GM23338 (cell line): ENCODE results near the gene TRIM38. TPM values are rescaled to one million over a fixed set of nuclear protein-coding genes. Genes with fewer than 3 reads are reported as not detected.

ENCODE experiments used
- ATAC-seq: fragments of 200-7000 bp; cut with Tn5 transposase; 3 replicates; pipeline ENCODE4 v1.9.1; 2020
- DNase-seq: peaks from one replicate; pipeline ENCODE4 v3.0.0-alpha.2; 2015; ENCODE audit warnings: low spot score
- H2AFZ ChIP-seq: fragments of 200-600 bp; sonication (generic); 2 replicates; pipeline ENCODE4 v1.8.0; 2016; ENCODE audit warnings: antibody characterized with exemption, mild to moderate bottlenecking, moderate library complexity
- H3F3A ChIP-seq: fragments of 200-600 bp; sonication (generic); replicated peaks from 2 replicates; pipeline ENCODE4 v1.8.0; 2017; ENCODE audit warnings: antibody characterized with exemption, mixed run types, low read depth
- H3K27ac ChIP-seq: fragments of 200-600 bp; sonication (generic); 2 replicates; pipeline ENCODE4 v1.6.1; 2016; ENCODE audit warnings: low read depth
- H3K27me3 ChIP-seq: fragments of 200-600 bp; sonication (generic); 2 replicates; pipeline ENCODE4 v1.8.0; 2016; ENCODE audit warnings: mild to moderate bottlenecking, mixed run types, moderate library complexity; ENCODE audit not compliant: insufficient read depth
- H3K36me3 ChIP-seq: fragments of 200-600 bp; sonication (generic); 2 replicates; pipeline ENCODE4 v1.8.0; 2016; ENCODE audit warnings: mild to moderate bottlenecking; ENCODE audit not compliant: insufficient read depth
- H3K4me1 ChIP-seq: fragments of 200-600 bp; sonication (generic); 2 replicates; pipeline ENCODE4 v1.8.0; 2016; ENCODE audit warnings: mild to moderate bottlenecking, moderate library complexity; ENCODE audit not compliant: insufficient read depth
- H3K4me2 ChIP-seq: fragments of 200-600 bp; sonication (generic); 2 replicates; pipeline ENCODE4 v1.7.1; 2017; ENCODE audit warnings: mixed run types
- H3K4me3 ChIP-seq: fragments of 200-600 bp; sonication (generic); 2 replicates; pipeline ENCODE4 v1.6.1; 2016; ENCODE audit warnings: mixed run types
- H3K79me2 ChIP-seq: fragments of 200-600 bp; sonication (generic); replicated peaks from 2 replicates; pipeline ENCODE4 v1.8.0; 2017; ENCODE audit warnings: mild to moderate bottlenecking; ENCODE audit not compliant: insufficient read depth
- H3K9me2 ChIP-seq: fragments of 200-600 bp; sonication (generic); 2 replicates; pipeline ENCODE4 v1.8.0; 2017; ENCODE audit not compliant: insufficient read depth
- H4K20me1 ChIP-seq: fragments of 200-600 bp; sonication (generic); replicated peaks from 2 replicates; pipeline ENCODE4 v1.8.0; 2017; ENCODE audit warnings: mild to moderate bottlenecking; ENCODE audit not compliant: insufficient read depth
- H3K27ac Mint-ChIP-seq: 2 replicates; pipeline ENCODE4 v1.8.0; 2020; ENCODE audit warnings: inconsistent platforms, mild to moderate bottlenecking, moderate library complexity, mixed read lengths
- H3K27me3 Mint-ChIP-seq: 3 replicates; pipeline ENCODE4 v1.8.0; 2022; ENCODE audit warnings: low read depth, mild to moderate bottlenecking, moderate library complexity, mixed read lengths, inconsistent platforms; ENCODE audit not compliant: insufficient read depth, poor library complexity
- H3K36me3 Mint-ChIP-seq: 3 replicates; pipeline ENCODE4 v1.8.0; 2021; ENCODE audit warnings: low read depth, mild to moderate bottlenecking, inconsistent platforms, moderate library complexity, mixed read lengths
- H3K4me1 Mint-ChIP-seq: 3 replicates; pipeline ENCODE4 v1.8.0; 2020; ENCODE audit warnings: mild to moderate bottlenecking, inconsistent platforms, mixed read lengths
- H3K4me3 Mint-ChIP-seq: 3 replicates; pipeline ENCODE4 v1.8.0; 2021; ENCODE audit warnings: moderate library complexity, mild to moderate bottlenecking, inconsistent platforms, mixed read lengths
- H3K9me3 Mint-ChIP-seq: 3 replicates; pipeline ENCODE4 v1.8.0; 2020; ENCODE audit warnings: moderate library complexity, mild to moderate bottlenecking, inconsistent platforms, mixed read lengths
- ETS1 ChIP-seq: IDR thresholded peaks from 2 replicates; pipeline ENCODE4 v1.6.1; 2016; ENCODE audit warnings: antibody characterized with exemption
- EZH2phosphoT487 ChIP-seq: fragments of 200-600 bp; sonication (generic); IDR thresholded peaks from one replicate; pipeline ENCODE4 v1.8.1; 2018; ENCODE audit warnings: antibody characterized with exemption; ENCODE audit not compliant: unreplicated experiment
- JUNB ChIP-seq: IDR thresholded peaks from one replicate; pipeline ENCODE4 v1.6.1; 2016; ENCODE audit warnings: antibody characterized with exemption; ENCODE audit not compliant: unreplicated experiment
- NANOG ChIP-seq: IDR thresholded peaks from 2 replicates; pipeline ENCODE4 v1.6.1; 2016; ENCODE audit warnings: antibody characterized with exemption, borderline replicate concordance
- REST ChIP-seq: IDR thresholded peaks from one replicate; pipeline ENCODE4 v1.6.1; 2018; ENCODE audit warnings: antibody characterized with exemption; ENCODE audit not compliant: unreplicated experiment
- STAT1 ChIP-seq: IDR thresholded peaks from one replicate; pipeline ENCODE4 v1.6.1; 2016; ENCODE audit warnings: antibody characterized with exemption; ENCODE audit not compliant: unreplicated experiment
- ZNF114 ChIP-seq: fragments of 250-450 bp; sonication (Bioruptor Pico); IDR thresholded peaks from 2 replicates; pipeline ENCODE4 v1.5.0; 2020; ENCODE audit warnings: mild to moderate bottlenecking, moderate library complexity
- ZNF331 ChIP-seq: fragments of 250-450 bp; sonication (Bioruptor Pico); IDR thresholded peaks from 2 replicates; pipeline ENCODE4 v1.5.0; 2020; ENCODE audit warnings: low read depth, mild to moderate bottlenecking, moderate library complexity
- ZNF462 ChIP-seq: fragments of 250-450 bp; sonication (Bioruptor Pico); IDR thresholded peaks from 2 replicates; pipeline ENCODE4 v1.5.0; 2020; ENCODE audit warnings: mild to moderate bottlenecking, moderate library complexity
- polyA plus RNA-seq: library from polyadenylated mRNA; unstranded; fragments of >200 nt; fragmentation: Nextera tagmentation; extraction: Ambion mirVana; gene quantifications from 2 replicates; pipeline ENCODE4 v1.2.1, GENCODE V29; 2016
- total RNA-seq: library from RNA; depleted of rRNA; stranded (reverse); fragments of >200 nt; shearing (Covaris generic); gene quantifications from 2 replicates; pipeline ENCODE4 v1.2.3, GENCODE V29; 2014

Gene TRIM38
- total and polyA plus RNA-seq, 2 experiments from 2014 or later: 0.66 to 0.82 TPM

GRCh38 chr6:25991785-25992412, 29.3 kb downstream of the TRIM38 start:
- peak overlapping the region; percentile 74; the same call in 1 of the 2 replicates for H3K27ac ChIP-seq
- Mint-ChIP-seq H3K27me3 (peaks cover 6% of the 10 kb centered on the region), H3K36me3 (no peaks in the 10 kb centered on the region), H3K9me3 (no peaks in the 10 kb centered on the region), H3K4me3 (peak overlapping the region; percentile 89), H3K4me1 (peaks cover 13% of the 10 kb centered on the region), H3K27ac (no peak overlapping the region)
- no peaks in the 10 kb centered on the region for H3K27me3 ChIP-seq
- H3K4me2 ChIP-seq: peak overlapping the region; percentile 81
- H3K4me1 ChIP-seq: peaks cover 33% of the 10 kb centered on the region
- peak overlapping the region; percentile 70 for H3K4me3 ChIP-seq
- H3K36me3 ChIP-seq: no peaks in the 10 kb centered on the region
- no peaks in the 10 kb centered on the region for H3K9me2 ChIP-seq
- no peaks in the 10 kb centered on the region for H4K20me1 ChIP-seq
- H3K79me2 ChIP-seq: no peaks in the 10 kb centered on the region; the same call in 1 of the 2 replicates
- DNase-seq: peak; percentile 70
- no peaks in the 10 kb centered on the region for H3F3A ChIP-seq
- peak overlapping the region; percentile 97 for H2AFZ ChIP-seq
- no peak for TF ChIP-seq NANOG
- peak; percentile 38 for ATAC-seq

GRCh38 chr6:25992413-25993340, 30.1 kb downstream of the TRIM38 start:
- H3K27ac ChIP-seq: peak overlapping the region; percentile 78
- Mint-ChIP-seq H3K4me1 (peaks cover 13% of the 10 kb centered on the region), H3K36me3 (no peaks in the 10 kb centered on the region), H3K4me3 (peak overlapping the region; percentile 89), H3K27me3 (peaks cover 6% of the 10 kb centered on the region), H3K27ac (no peak overlapping the region; the same call in 1 of the 2 replicates), H3K9me3 (no peaks in the 10 kb centered on the region)
- H3K9me2 ChIP-seq: no peaks in the 10 kb centered on the region
- peaks cover 33% of the 10 kb centered on the region for H3K4me1 ChIP-seq
- peak overlapping the region; percentile 70 for H3K4me3 ChIP-seq
- H2AFZ ChIP-seq: peak overlapping the region; percentile 97
- DNase-seq: peak; percentile 96
- H3K36me3 ChIP-seq: no peaks in the 10 kb centered on the region
- no peaks in the 10 kb centered on the region for H3K27me3 ChIP-seq
- H4K20me1 ChIP-seq: no peaks in the 10 kb centered on the region
- no peaks in the 10 kb centered on the region for H3F3A ChIP-seq
- peak overlapping the region; percentile 85 for H3K4me2 ChIP-seq
- H3K79me2 ChIP-seq: no peaks in the 10 kb centered on the region; the same call in 1 of the 2 replicates
- peak; percentile 94 for ATAC-seq
- TF ChIP-seq STAT1 (no peak), EZH2phosphoT487 (no peak), ZNF462 (CRISPR knock-in tag) (no peak), ZNF331 (CRISPR knock-in tag) (no peak), JUNB (no peak), ETS1 (no peak), REST (no peak), ZNF114 (CRISPR knock-in tag) (no peak)
